ENCODE measurements around the gene LPIN1. TPM values are rescaled to one million over a fixed set of nuclear protein-coding genes. Genes with fewer than 3 reads are reported as not detected.
"Not testable (repeated sequence)": the region's sequence is repeated elsewhere in the genome, so short reads cannot be mapped to it uniquely, and the experiment has no call there.

LPIN1 gene
- polyA plus RNA-seq, 4 donors: 17.2 to 28.6 (median 23.9) TPM

- DNase-seq (ENCODE audit: low read depth in 4 of 4, low spot score in 2 of 4): no peak
Measured at GRCh38 chr2:11807156-11808015, 61.0 kb downstream of the LPIN1 start.

- no peak for DNase-seq (ENCODE audit: low read depth in 4 of 4, low spot score in 2 of 4)
Measured at GRCh38 chr2:11808016-11808400, 61.6 kb downstream of the LPIN1 start.

- DNase-seq (ENCODE audit: low read depth in 4 of 4, low spot score in 2 of 4): no peak
Measured at GRCh38 chr2:11809586-11810236, 63.3 kb downstream of the LPIN1 start.

- no peak for DNase-seq (ENCODE audit: low read depth in 4 of 4, low spot score in 2 of 4)
Measured at GRCh38 chr2:11810237-11810977, 64.0 kb downstream of the LPIN1 start.

- DNase-seq (ENCODE audit: low read depth in 4 of 4, low spot score in 2 of 4): no peak
Measured at GRCh38 chr2:11811036-11811654, 64.7 kb downstream of the LPIN1 start.

- no peak for DNase-seq (ENCODE audit: low read depth in 4 of 4, low spot score in 2 of 4)
Measured at GRCh38 chr2:11812466-11813248, 66.2 kb downstream of the LPIN1 start.

- not testable (repeated sequence) for DNase-seq (ENCODE audit: low read depth in 4 of 4, low spot score in 2 of 4)
Measured at GRCh38 chr2:11813345-11813744, 66.9 kb downstream of the LPIN1 start.

- DNase-seq (ENCODE audit: low read depth in 4 of 4, low spot score in 2 of 4): no peak
Measured at GRCh38 chr2:11813951-11814350, 67.5 kb downstream of the LPIN1 start.

- DNase-seq (ENCODE audit: low read depth in 4 of 4, low spot score in 2 of 4): no peak
Measured at GRCh38 chr2:11814979-11815510, 68.6 kb downstream of the LPIN1 start.

GRCh38 chr2:11816935-11817334 lies 70.5 kb downstream of the LPIN1 start:
- not testable (repeated sequence) for DNase-seq (ENCODE audit: low read depth in 4 of 4, low spot score in 2 of 4)

GRCh38 chr2:11819235-11819729 lies 72.8 kb downstream of the LPIN1 start:
- DNase-seq (ENCODE audit: low read depth in 4 of 4, low spot score in 2 of 4): no peak

GRCh38 chr2:11820650-11821049 lies 74.2 kb downstream of the LPIN1 start:
- DNase-seq (ENCODE audit: low read depth in 4 of 4, low spot score in 2 of 4): no peak

- no peak for DNase-seq (ENCODE audit: low read depth in 4 of 4, low spot score in 2 of 4)
Measured at GRCh38 chr2:11821705-11822104, 75.3 kb downstream of the LPIN1 start.

GRCh38 chr2:11822359-11822745 lies 75.9 kb downstream of the LPIN1 start:
- DNase-seq (ENCODE audit: low read depth in 4 of 4, low spot score in 2 of 4): not testable (repeated sequence)

- DNase-seq (ENCODE audit: low read depth in 4 of 4, low spot score in 2 of 4): peak in 1 of 4 donors; percentile 20
Measured at GRCh38 chr2:11822746-11823451, 76.5 kb downstream of the LPIN1 start.

GRCh38 chr2:11824901-11825828 lies 78.7 kb downstream of the LPIN1 start:
- DNase-seq (ENCODE audit: low read depth in 4 of 4, low spot score in 2 of 4): no peak

- DNase-seq (ENCODE audit: low read depth in 4 of 4, low spot score in 2 of 4): no peak
Measured at GRCh38 chr2:11827547-11827946, 81.1 kb downstream of the LPIN1 start.

- DNase-seq (ENCODE audit: low read depth in 4 of 4, low spot score in 2 of 4): no peak
Measured at GRCh38 chr2:11828933-11829323, 82.5 kb downstream of the LPIN1 start.
